Activated CD4-positive, CD25-positive, alpha-beta regulatory T cell treated with anti-CD3 and anti-CD28 coated beads, Interleukin-2, amount 50 U/mL, for 72 hours (primary cell): ENCODE data around the gene SLC19A2.
"Not testable (repeated sequence)": the region's sequence is repeated elsewhere in the genome, so short reads cannot be mapped to it uniquely, and the experiment has no call there.

Experiments used
- DNase-seq: peaks from one replicate; pipeline ENCODE4 v3.0.0; 2021

Gene SLC19A2, protein sequence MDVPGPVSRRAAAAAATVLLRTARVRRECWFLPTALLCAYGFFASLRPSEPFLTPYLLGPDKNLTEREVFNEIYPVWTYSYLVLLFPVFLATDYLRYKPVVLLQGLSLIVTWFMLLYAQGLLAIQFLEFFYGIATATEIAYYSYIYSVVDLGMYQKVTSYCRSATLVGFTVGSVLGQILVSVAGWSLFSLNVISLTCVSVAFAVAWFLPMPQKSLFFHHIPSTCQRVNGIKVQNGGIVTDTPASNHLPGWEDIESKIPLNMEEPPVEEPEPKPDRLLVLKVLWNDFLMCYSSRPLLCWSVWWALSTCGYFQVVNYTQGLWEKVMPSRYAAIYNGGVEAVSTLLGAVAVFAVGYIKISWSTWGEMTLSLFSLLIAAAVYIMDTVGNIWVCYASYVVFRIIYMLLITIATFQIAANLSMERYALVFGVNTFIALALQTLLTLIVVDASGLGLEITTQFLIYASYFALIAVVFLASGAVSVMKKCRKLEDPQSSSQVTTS

DNA sequence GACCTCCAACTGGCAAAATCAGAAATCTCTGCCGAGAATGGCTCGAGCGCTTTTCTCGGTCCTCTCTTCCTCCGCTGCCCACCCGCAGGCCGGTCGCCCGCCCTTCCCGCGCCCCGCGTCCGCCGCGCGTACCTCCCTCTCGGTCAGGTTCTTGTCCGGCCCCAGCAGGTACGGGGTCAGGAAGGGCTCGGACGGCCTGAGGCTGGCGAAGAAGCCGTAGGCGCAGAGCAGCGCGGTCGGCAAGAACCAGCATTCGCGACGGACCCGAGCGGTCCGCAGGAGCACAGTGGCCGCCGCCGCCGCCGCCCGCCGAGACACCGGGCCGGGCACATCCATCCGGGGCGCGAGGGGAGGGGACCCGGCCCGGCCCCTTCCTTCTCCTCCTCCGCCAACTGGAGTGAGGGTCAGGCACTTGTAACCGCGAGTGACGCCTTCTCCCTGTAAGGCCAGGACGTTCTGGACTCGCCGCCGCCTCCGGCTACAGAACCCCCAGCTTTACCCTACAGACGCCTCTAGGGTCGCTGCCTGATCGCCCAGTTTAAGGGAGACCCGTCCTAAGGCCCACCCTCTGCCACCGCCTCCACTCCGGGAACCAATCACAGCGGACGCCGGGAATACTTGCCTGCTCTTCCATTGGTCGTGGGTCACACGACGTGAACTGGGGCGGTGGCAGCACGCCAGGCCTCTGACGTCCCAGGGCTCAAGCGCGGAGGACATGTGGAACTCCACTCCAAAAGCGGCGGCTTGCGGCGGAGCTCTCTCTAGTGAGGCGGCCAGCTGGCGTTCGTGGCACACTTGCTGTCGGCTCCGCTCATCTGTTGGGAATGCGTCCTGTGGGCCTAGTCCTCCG, at the start of gene SLC19A2:
SLC19A2 (minus strand) TSS at position 514 of the 850 bp plus-strand sequence; CDS start at position 336, 178 bp downstream.
- DNase-seq: peak; percentile 88

DNA sequence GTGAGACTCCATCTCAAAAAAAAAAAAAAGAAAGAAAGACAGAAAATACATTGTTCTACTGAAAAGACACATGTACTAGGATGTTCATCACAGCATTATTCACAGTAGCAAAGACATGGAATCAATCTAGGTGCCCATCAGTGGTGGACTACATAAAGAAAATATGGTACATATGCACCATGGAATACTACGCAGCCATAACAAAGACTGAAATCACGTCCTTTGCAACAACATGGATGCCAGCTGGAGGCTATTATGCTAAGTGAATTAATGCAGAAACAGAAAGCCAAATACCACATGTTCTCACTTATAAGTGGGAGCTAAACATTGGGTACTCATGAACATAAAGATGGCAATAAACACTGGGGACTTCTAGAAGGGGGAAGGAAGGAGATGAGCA, 48.9 kb upstream of the SLC19A2 start:
- DNase-seq: no peak

DNA sequence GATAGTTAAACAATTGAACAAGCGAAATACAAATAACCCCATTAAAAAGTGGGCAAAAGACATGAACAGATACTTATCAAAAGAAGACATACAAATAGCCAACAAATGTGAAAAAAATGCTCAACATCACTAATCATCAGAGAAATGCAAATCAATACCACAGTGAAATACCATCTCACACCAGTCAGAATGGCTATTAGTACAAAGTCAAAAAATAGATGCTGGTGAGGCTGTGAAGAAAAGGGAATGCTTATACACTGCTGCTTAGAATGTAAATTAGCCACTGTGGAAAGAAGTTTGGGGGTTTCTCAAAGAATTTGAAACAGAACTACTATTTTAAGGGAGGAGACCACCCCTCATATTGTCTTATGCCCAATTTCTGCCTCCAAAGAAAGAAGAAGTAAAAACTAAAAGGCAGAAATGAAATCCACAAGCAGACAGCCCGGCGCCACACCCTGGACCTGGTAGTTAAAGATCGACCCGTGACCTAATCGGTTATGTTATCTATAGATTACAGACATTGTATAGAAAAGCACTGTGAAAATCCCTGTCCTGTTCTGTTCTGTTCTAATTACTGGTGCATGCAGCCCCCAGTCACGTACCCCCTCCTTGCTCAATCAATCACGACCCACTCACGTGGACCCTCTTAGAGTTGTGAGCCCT, 47.9 kb upstream of the SLC19A2 start:
- DNase-seq: not testable (repeated sequence)

DNA sequence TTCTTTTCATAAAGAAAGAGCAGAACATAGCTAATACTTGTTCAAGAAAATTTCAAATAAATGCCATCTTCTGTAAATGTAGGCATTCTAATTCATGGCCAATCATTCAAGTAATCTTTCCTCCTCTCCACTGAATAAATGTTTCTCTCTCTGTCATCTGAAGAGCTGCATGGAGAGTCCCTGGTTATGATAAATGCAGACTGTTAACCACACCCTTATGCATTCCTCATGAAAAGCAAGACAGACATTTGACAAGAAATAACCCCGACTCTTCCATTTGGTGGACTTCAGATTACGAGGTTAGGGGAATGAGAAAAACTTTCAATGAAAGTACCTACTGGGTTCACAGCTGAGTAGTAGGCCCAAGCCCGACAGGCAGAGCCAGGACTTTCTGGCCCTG, 44.7 kb upstream of the SLC19A2 start:
- DNase-seq: no peak

DNA sequence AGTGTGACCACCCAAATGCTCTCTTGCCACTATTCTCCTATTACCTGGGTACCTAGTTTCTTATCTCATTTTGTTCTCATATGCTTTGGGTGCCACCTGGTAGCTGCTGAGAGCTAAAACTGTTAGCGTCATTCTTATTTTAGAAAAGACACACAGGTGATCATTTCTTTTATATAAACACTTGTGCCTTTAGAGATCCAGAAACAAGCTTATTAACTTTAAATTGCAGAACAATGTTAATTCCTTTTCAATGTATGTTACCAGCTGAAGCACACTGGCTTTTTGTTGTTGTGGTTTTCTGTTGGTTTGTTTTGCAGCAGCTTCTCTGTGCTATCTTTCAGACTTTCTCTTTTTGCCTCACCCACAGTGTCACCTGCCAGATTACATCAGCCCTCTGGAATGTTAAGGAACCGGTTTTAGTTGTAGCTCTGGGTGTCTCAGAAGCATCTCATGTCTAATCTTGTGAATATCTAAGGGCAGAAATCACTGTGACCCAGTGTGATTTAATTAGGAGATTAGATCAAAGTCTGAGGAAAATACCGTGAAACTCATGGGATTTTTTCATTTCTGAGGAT, 43.4 kb upstream of the SLC19A2 start:
- no peak for DNase-seq

DNA sequence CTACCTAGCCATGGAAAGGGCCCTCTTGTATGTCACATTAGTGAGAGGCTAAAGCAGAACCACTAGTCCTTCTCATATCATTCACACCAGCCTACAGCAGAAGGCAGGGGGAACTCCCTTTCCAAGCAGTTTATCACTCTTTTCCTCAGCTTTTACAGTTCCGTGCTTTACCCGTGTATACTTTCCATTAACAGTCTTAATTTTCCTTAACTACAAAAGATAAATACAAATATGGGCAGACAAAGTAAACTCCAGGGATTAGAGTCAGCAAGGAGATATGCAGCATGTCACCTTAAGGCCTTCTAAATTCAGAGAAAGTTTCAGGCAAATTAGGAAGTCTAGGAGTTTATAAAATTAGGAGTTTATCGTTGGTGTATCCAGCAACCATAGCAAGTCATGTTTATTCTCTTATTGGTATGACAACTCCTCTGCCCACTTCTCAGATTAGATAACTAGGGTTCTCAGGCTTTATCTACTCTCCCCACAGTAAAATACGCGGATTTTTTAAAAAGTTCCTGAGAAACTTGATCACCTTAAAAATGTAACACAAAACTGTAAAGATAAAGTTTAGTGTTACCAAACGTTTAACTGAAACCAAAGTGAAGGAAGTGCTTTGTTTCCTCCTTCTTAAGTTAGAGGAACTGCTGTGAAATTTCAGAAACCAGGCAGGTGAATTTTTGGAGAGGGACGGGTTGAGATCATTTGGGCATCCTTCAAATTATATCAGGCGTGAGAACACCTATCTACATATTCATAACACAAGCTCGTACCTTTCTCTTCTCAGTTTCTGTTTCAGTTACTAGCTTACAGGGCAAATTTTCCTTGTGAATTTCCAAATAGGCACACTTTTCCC, 42.7 kb upstream of the SLC19A2 start:
- no peak for DNase-seq

DNA sequence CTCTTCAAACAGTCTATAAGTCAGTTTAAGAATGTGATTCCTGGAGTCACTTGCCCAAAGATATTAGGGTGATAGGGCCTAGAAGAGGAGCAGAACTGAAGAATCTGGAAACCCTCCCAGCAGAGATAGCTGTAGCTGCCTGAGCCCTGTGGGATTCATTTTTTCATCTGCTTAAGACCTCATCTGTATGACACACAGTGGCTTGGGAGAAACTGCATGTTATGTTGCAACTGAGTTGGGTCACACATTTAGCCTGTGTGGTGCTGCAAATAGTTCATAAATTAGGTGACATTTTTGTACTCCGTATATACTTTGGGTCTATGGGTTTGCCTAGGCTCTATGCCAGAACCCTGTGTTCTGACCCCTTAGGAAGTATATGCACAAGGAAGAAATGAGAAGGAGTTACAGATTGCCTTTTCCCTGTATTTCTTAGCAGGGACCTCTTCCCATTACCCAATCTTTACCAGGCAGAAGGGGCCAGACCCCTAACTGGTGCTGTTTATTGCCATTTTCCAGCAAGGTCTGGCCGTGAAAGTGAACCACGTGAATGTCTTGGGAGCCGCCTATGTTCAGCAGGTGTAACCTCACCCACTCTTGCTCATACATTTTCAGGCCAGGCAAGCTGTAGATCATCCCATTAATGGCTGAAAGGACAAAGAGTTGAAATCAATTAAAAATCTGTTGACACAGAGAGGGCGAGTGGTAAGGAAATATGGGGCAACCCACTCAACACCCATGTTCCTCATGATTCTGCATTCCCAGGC, 41.9 kb upstream of the SLC19A2 start:
- no peak for DNase-seq

DNA sequence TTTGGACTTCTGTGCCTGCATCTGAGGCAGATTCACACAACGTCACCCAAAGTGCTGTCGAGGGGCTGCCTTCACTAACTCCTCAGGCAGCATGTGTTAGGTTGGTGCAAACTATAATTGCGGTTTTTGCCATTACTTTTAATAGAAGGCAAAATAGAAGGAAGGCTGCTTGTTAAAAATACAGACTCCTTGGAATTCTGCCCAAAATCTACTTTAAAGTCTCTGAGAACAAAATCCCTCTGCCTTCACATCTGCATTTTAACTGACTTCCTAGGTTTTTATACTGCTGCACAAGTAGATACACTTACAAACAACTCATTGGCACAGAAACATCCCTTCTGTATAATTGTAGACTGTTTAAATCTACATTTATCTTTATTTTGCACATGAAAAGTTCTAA, 41.3 kb upstream of the SLC19A2 start:
- no peak for DNase-seq

DNA sequence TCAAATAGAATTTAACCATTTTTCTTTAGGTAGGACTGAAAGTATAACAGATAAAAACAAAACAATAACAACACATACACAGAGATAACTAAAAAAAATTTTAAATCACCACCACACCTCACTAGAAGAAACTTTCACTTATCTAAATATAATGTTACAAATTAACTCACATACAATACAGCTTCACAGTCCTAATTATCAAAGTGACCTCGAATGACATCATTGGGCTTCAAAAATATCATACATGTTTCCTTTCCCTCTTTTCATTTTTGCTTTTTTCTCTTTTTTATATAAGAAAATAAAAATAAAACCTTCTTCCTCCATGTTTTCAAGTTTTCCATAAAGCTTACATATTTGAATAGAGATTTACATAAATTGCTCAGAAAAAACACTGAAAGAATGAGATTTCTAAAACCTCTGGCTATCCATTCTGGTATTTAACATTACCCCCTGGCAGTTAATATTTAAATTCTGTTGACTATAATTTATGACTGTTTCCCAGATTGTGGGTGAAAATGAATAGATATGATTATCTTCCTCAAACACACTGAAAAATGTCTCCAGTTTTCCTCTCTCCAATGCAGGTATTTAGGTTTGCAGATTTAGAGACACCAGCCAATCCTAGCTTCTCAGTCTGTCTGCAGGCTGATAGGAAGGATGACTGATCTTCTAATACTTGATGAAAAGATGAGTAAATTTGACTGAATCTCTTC, 40.5 kb upstream of the SLC19A2 start:
- DNase-seq: no peak

DNA sequence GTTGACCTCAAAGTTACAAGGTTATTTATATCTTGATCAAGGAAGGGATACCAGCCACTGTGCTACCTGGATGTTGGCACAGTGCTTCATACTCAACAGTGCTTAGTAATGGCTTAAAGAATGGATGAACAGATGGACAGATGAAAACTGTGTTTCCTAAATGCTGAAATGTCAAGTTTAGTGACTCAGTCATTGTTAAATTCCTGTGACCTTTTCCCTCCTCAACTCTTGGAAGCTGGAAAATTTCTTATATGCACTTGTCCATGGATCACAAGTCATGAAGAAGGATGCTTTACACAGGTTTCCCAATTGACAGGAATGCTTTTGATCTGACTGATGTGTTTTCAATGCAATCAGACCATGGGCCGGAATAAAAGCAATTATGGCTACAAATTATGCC, 39.6 kb upstream of the SLC19A2 start:
- DNase-seq: no peak

DNA sequence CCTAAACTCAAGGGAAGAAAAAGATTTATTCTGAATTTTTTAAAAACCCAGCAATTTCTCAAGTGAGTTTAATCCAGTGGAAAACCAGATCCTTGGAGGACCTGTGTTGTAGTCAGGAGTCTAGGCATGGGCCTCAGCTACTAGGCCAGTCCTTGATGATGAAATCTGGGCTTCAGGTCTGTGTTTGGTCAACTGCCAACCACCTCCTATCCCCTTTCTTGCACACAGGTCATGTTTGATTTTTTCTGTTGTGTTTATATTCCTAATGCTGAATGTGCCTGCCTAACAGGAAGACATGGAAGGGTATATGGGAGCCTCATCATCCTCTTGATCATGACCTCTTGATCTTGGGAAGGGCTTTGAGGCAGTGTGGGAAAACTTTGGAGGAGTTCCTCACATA, 38.2 kb upstream of the SLC19A2 start:
- no peak for DNase-seq

DNA sequence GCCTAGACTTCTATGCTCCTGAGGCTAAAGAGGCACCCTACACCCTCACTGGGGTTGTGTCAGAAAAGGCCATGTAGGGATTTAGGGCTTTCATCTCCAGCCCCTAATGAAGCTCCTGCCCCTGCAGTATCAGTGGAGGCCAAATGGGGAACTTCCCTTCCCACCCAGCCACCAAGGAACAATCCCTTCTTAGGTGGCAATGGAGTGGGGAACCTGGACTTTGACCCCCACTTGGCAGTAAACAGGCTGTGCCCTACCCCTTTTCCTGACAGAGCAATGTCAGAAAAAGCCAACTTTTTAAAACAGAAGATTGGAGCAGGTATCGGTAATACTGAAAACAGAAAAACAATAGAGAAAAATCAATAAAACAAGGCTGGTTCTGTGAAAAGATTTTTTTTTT, 35.5 kb upstream of the SLC19A2 start:
- no peak for DNase-seq

DNA sequence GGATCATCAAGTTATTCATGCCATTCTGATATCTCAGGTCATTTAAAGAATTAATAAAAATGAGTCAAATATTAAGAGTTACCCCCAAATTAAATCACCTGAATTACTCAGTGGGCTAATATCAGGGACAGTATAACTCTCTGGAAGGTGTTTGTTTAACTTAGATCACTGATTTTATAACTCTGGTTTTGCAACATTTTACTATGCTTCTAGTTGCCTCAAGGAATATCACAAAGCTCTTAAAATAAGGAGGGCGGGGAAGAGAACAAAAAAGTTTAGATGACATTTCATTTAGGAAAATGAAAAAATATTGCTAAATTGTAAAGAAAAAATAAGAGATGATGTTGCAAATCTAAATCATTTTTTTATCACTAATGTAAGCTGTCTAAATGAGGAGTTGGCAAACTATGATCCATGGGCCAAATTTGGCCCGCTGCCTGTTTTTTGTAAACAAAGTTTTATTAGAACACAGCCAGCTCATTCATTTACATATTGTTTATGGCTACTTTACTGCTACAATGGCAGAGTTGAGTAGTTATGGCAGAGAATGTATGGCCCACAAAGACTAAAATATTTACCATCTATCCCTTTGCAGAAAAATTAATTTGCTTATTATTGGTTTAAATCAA, 31.9 kb upstream of the SLC19A2 start:
- no peak for DNase-seq

DNA sequence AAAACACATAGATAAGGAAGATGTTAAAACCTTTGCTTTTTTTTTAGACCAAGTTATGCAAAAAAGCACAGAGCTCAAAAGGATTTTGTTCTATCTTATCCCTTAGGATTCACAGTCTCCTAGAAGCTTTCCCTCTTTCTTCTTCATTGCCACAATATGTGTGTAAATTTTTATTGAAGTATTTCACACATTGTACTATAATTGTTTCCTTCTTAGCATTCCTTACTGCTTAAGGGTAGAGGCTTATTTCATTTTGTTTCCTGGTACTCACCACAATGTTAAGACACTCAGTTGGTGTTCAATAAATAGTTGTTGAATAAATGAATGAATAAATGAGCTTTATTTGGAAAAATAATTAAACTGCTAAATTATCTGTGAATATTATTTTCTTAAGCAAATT, 29.9 kb upstream of the SLC19A2 start:
- no peak for DNase-seq

DNA sequence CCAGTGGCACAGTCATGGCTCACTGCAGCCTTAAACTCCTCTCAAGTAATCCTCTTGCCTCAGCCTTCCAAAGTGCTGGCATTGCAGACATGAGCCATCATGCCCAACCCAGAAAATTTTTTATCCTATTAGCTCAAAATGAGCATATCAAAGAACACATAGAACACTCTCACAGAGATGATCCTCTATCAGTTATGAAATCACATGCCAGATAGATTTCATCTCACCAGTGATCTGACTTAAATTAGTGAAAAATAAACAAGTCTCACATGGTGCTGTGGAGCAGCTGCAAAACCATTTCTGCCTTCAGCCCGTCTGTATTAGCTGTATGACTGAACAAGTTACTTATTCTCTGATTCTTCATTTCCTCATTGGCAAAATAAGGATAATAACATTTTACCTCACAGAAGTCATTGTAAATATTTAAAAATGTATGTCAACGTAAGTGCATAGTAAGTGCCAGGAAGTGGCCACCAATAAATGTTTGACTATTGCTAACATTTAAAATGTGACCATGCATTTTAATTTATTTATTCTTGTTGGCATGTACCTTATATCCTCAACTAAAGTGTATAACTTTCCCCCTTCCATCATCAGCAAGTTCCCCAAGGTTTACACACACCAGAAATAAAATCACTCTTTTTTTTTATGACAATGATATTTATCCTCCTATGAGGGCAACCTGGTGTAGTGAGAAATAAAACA, 29.0 kb upstream of the SLC19A2 start:
- DNase-seq: no peak

DNA sequence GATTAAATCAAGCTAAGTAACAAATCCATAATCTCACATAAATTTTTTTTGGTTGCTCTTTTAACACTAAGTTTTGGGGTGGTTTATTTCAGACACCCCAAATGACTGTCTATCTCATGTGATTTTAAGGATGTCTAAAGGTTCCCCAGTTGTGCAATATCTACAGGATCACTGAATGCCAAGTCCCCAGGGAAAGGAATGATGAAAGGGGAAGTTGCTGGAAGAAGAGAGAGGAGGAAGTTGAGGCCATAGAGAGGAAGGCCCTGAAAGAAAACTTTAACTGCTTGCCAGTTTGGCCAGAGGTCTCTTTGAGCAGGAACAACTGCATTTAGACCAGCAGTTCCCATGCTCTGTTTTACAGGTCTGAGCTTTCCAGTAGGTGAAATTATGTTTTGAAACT, 27.5 kb upstream of the SLC19A2 start:
- DNase-seq: no peak

DNA sequence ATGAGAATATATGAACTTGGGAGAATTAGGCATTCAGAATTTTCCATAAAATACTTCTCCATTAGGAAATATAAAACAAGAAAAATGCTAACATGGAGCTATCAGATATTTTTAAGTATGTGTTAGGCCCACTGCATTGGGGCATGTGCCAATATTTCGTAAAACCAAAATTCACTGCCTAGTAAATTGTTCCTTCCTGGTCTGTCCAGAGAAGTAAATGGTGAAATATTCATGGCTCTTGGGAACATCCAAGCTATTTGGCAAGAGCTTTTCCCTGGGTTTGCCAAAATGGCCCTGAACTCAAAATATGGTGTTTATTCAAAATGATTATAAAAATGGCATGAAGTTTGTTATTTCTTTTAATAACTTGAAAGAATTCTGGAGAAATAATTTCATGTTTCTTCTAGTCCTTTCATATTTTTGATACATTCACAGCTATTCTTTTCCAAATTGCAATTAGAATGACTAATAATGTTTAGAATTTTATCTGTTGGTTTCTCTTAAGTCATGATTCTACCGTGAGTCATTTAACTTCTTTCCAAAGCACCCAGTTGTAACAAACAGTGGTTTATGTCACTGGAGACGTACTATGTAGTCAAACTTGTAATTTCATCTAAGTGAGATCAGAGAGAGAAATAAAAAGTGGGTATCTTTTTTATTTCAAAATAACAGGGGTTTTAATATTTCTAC, 25.7 kb upstream of the SLC19A2 start:
- DNase-seq: no peak

DNA sequence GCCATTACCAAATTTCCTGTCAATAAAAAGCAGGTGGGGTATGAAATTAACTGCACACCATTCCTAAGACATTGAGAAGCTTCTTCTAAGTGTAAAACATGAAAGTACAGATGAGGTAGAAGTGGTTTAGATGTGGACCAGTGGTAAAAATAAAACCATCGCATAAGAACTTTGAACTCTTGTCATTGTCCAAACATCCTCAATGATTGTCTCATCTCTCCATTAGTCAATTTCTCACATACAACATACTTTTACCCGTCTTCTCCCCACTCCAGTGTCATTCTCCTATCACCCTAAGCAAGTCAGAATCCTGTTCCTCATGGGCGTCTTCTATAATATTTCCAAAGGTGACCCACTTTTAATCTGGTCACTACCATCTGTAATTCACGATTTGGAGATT, 24.3 kb upstream of the SLC19A2 start:
- DNase-seq: no peak

DNA sequence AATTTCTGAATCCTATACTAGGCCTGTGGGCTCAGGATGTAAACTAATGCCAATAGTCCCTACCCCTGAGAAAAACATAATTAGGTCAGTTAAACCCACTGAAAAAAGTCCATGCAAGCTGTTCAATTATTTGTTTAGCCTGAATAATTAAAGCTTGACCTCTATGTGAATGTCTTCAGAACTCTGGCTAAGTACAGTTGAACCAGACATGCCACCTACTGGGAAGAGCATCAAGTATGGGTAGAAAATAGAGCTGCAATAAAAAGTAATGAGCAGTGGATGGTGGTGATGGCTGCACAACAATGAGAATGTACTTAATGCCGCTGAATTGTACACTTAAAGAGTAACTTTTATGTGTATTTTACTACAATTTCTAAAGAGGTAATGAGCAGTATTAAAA, 23.6 kb upstream of the SLC19A2 start:
- DNase-seq: no peak
